Measurements from ENCODE around the gene FDCSP.
"Not testable (repeated sequence)": the region's sequence is repeated elsewhere in the genome, so short reads cannot be mapped to it uniquely, and the experiment has no call there.

Gene FDCSP

DNA sequence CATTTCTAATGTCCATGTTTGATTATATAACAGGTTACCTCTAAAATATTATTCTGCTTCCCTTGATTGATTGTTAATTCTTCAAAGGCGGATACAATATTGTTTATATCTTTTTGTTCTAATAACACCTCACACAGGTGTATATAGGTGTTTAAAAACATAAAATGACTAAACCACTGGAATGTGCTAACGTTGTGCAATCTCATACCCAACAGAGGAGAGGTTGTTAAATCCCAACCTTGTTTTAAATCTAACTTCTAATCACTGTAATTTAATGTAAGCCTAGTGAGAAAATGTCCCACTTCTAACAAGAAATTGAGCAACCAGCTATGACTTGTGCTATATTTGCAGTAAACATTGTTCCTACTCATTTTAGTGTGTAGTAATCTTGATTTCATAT, 29.1 kb upstream of the FDCSP start:
- H3K4me3 ChIP-seq (ENCODE audit: low read length): no peak overlapping the region
- peak; percentile 54 for DNase-seq (ENCODE audit: low read depth)
- TF ChIP-seq, protein P1, sequence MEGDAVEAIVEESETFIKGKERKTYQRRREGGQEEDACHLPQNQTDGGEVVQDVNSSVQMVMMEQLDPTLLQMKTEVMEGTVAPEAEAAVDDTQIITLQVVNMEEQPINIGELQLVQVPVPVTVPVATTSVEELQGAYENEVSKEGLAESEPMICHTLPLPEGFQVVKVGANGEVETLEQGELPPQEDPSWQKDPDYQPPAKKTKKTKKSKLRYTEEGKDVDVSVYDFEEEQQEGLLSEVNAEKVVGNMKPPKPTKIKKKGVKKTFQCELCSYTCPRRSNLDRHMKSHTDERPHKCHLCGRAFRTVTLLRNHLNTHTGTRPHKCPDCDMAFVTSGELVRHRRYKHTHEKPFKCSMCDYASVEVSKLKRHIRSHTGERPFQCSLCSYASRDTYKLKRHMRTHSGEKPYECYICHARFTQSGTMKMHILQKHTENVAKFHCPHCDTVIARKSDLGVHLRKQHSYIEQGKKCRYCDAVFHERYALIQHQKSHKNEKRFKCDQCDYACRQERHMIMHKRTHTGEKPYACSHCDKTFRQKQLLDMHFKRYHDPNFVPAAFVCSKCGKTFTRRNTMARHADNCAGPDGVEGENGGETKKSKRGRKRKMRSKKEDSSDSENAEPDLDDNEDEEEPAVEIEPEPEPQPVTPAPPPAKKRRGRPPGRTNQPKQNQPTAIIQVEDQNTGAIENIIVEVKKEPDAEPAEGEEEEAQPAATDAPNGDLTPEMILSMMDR (IDR thresholded peaks at IDR 0.05; ENCODE audit: insufficient read depth, low read depth, low read length, missing control alignments): no peak

DNA sequence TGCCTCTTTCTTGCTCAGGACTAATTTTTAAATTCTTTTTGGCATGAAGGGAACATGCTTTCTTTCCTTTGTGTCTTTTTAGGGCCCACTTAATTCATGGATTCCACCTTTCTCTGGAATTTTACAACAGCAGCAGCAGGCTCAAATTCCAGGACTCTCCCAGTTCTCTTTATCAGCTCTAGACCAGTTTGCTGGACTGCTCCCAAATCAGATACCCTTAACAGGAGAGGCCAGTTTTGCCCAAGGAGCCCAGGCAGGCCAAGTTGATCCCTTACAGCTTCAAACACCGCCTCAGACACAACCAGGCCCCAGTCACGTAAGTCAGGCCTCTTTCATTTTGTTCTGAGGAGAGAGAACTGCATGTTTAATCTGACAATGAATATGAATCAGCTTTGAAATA, 28.1 kb upstream of the FDCSP start:
- H3K4me3 ChIP-seq (ENCODE audit: low read length): no peak overlapping the region
- DNase-seq (ENCODE audit: low read depth): no peak
- TF ChIP-seq, protein P1 (IDR thresholded peaks at IDR 0.05; ENCODE audit: insufficient read depth, low read depth, low read length, missing control alignments): no peak

DNA sequence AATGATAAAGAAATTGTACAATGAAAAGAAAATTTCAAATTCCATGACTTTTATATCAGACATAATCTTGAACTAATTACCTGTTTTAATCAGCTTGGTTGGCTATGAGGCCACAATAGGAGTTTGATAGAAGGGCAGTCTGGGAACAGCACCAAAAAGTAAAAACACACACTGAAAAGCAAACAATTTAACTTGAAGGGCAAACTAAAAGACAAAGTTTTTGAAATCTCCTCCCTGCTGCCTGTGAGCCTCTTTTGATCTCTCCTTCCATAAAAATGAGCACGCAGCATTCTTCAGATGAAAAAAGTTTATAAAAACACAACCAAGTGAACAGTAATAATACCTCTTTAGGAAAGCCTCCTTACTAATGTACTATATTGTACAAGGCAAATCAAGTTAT, 22.3 kb upstream of the FDCSP start:
- DNase-seq (ENCODE audit: low read depth): no peak
- H3K4me3 ChIP-seq (ENCODE audit: low read length): no peak overlapping the region
- TF ChIP-seq, protein P1 (IDR thresholded peaks at IDR 0.05; ENCODE audit: insufficient read depth, low read depth, low read length, missing control alignments): no peak

DNA sequence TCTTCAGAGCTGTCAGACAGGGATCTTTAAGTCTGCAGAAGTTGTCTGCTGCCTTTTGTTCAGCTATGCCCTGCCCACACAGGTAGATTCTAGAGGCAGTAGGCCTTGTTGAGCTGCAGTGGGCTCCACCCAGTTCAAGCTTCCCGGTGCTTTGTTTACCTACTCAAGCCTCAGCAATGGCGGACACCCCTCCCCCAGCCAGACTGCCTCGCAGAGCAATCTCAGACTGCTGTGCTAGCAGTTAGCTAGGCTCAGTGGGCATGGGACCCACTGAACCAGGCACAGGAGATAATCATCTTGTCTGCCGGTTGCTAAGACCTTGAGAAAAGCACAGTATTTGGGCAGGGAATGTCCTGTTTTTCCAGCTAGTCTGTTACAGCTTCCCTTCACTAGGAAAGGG, 13.2 kb upstream of the FDCSP start:
- DNase-seq (ENCODE audit: low read depth); H3K4me3 ChIP-seq (ENCODE audit: low read length): not testable (repeated sequence)

DNA sequence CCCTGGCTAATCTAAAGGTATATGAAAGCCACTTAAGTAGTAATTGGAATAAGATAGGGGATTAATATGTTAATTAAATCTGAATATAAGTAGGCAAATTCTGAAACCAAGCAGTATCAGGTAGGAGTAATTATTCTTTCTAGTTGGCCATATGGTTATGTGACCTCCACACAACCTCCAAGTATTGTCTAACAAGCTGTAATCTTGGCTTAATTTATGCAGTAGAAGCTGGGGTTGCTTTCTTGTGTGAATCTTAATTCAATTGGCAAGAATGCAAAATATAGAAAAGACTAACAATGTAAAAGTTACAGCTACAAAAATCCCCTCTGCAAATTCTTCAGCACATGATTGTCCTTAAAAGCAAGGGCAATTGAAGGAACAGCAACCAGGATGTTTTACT, 9.8 kb upstream of the FDCSP start:
- not testable (repeated sequence) for DNase-seq (ENCODE audit: low read depth); H3K4me3 ChIP-seq (ENCODE audit: low read length)

DNA sequence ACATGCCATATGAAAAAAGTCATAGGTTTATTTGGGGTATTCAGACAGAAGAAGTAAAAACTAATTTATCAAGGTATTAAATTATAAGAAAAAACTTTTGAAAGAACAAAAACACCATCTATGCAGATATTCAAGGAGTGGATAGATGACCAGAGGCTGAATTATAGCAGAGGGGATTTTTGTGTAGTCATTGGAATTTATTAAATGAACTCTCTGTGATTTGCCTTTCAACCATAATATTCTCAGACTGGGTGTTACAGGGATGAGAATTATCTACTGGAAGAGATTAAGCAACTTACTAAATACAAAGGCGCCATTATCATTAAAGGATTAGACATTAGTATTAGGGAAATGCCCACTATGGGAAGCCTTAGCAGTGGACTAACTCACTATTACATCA, 9.4 kb upstream of the FDCSP start:
- not testable (repeated sequence) for DNase-seq (ENCODE audit: low read depth); H3K4me3 ChIP-seq (ENCODE audit: low read length)

DNA sequence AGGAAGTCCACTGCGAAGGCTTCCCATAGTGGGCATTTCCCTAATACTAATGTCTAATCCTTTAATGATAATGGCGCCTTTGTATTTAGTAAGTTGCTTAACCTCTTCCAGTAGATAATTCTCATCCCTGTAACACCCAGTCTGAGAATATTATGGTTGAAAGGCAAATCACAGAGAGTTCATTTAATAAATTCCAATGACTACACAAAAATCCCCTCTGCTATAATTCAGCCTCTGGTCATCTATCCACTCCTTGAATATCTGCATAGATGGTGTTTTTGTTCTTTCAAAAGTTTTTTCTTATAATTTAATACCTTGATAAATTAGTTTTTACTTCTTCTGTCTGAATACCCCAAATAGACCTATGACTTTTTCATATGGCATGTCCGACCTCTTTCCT, 4.5 kb upstream of the FDCSP start:
- not testable (repeated sequence) for H3K4me3 ChIP-seq (ENCODE audit: low read length); DNase-seq (ENCODE audit: low read depth)

DNA sequence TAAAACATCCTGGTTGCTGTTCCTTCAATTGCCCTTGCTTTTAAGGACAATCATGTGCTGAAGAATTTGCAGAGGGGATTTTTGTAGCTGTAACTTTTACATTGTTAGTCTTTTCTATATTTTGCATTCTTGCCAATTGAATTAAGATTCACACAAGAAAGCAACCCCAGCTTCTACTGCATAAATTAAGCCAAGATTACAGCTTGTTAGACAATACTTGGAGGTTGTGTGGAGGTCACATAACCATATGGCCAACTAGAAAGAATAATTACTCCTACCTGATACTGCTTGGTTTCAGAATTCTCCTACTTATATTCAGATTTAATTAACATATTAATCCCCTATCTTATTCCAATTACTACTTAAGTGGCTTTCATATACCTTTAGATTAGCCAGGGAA, 4.1 kb upstream of the FDCSP start:
- DNase-seq (ENCODE audit: low read depth); H3K4me3 ChIP-seq (ENCODE audit: low read length): not testable (repeated sequence)

DNA sequence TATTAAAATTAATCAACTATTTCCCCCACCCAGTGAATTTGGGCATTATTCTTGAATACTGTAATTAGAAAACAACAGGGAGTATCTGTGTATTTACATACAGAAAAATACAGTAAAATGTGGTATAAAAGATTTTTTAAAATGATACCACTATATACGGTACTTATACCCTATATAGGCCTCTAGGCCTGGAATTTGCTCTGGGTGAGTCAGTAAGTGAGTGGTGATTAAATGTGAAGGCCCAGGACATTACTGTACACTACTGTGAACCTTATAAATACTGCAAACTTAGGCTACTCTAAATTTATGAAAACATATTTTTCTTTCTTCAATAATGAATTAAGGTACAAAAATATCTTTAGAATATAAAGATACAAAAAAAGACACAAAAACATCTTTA, 10.2 kb downstream of the FDCSP start:
- peak; percentile 11 for DNase-seq (ENCODE audit: low read depth)
- no peak overlapping the region for H3K4me3 ChIP-seq (ENCODE audit: low read length)
- TF ChIP-seq, protein P1 (IDR thresholded peaks at IDR 0.05; ENCODE audit: insufficient read depth, low read depth, low read length, missing control alignments): no peak

DNA sequence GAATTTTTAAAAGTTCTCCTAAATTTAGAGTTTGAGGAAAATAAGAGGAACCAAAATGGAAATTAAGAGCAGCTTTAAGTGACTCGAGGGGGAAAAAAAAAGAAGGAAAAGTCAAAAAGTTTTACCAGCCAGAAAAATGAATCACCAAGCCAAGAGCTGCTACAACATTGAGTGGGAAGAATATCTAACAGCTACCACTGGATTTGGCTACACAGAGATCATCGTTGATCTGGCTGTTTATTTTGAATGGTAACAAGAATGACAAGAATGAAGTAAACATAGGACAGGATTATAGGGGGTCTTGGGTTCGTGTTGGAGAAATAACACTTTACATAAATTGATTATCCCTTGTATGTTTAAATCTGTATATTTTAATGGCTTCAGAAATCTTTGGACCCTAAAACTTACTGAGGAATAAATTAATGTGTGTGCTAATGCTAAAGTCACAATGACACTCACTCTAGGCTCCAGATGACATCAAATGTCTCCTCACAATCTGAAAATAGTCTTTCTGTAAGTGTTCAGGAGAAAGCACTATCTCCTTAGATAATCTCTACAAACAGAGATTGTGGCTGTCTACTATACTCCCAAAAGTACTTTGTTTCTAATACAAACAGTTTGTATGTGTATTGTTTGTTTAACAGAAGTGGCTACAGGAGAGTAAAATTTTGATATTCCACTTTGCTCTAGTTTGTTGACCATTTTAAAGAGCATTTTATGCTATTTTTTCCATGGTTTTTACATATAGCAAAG, 13.4 kb downstream of the FDCSP start:
- no peak for DNase-seq (ENCODE audit: low read depth)
- TF ChIP-seq, protein P1 (IDR thresholded peaks at IDR 0.05; ENCODE audit: insufficient read depth, low read depth, low read length, missing control alignments): no peak

More for the DNA sequence above, 13.4 kb downstream of the FDCSP start:
- no peak overlapping the region for H3K4me3 ChIP-seq (ENCODE audit: low read length)
